H1 (cell line): ENCODE results near the gene SRSF7. TPM values are rescaled to one million over a fixed set of nuclear protein-coding genes. Genes with fewer than 3 reads are reported as not detected.

Experiments
- CTCF ChIA-PET: fragments of 300-600 bp; sonication (Branson Sonifier 250); formaldehyde crosslinking; loops from one replicate; lab custom pipeline; 2021; ENCODE audit not compliant: partially characterized antibody; lab: Charles Lee
- POLR2A ChIA-PET: fragments of 300-600 bp; sonication (Branson Sonifier 250); formaldehyde crosslinking; loops from one replicate; lab custom pipeline; 2021; ENCODE audit warnings: inconsistent platforms; ENCODE audit not compliant: partially characterized antibody; lab: Charles Lee
- DNase-seq, 2 experiments: peaks; one replicate each; pipeline versions ENCODE4 v3.0.0 to v3.0.0-alpha.2; 2010 to 2022; ENCODE audit warnings: low spot score in 2 of 2, low read depth in 1 of 2, mixed read lengths in 1 of 2
- FAIRE-seq: peaks from 2 replicates; lab custom pipeline; 2011; peaks lifted over from hg19 to GRCh38; lab: Jason Lieb, UNC
- H2AFZ ChIP-seq: 2 replicates; pipeline ENCODE4 v1.8.1; 2012; ENCODE audit warnings: low read length, inconsistent platforms
- H2AK5ac ChIP-seq: 2 replicates; pipeline ENCODE4 v1.6.1; 2013; ENCODE audit warnings: low read depth, low read length
- H2BK120ac ChIP-seq: replicated peaks from 2 replicates; pipeline ENCODE3; 2013; ENCODE audit warnings: low read depth, low read length, inconsistent platforms
- H2BK12ac ChIP-seq: 2 replicates; pipeline ENCODE4 v1.6.1; 2013; ENCODE audit warnings: low read depth, low read length
- H2BK15ac ChIP-seq: 2 replicates; pipeline ENCODE4 v1.6.1; 2013; ENCODE audit warnings: low read length
- H2BK20ac ChIP-seq: 2 replicates; pipeline ENCODE4 v1.6.1; 2013; ENCODE audit warnings: low read length
- H2BK5ac ChIP-seq: 2 replicates; pipeline ENCODE4 v1.6.1; 2013; ENCODE audit warnings: low read depth, low read length
- H3K14ac ChIP-seq: 2 replicates; pipeline ENCODE4 v1.6.1; 2013; ENCODE audit warnings: inconsistent platforms; ENCODE audit not compliant: insufficient read length
- H3K18ac ChIP-seq: 2 replicates; pipeline ENCODE4 v1.6.1; 2013; ENCODE audit warnings: low read length; ENCODE audit errors: extremely low read depth
- H3K23ac ChIP-seq: 2 replicates; pipeline ENCODE4 v1.6.1; 2013; ENCODE audit warnings: inconsistent platforms; ENCODE audit not compliant: insufficient read length
- H3K23me2 ChIP-seq: 2 replicates; pipeline ENCODE4 v1.6.1; 2013; ENCODE audit warnings: low read depth, low read length
- H3K27ac ChIP-seq: 2 replicates; pipeline ENCODE4 v1.6.1; 2011; ENCODE audit warnings: low read depth, low read length, inconsistent platforms
- H3K27me3 ChIP-seq, 4 experiments: replicated peaks in 1 of 4; 1 replicate in 1 of 4; 2 replicates in 3 of 4; pipeline versions ENCODE4 v1.6.1 to v1.8.1; 2011 to 2013; ENCODE audit warnings: low read length in 3 of 4, mild to moderate bottlenecking in 3 of 4, inconsistent platforms in 2 of 4, mixed read lengths in 2 of 4, moderate library complexity in 1 of 4; ENCODE audit not compliant: control insufficient read depth in 3 of 4, insufficient read depth in 3 of 4; ENCODE audit errors: extremely low read depth in 1 of 4
- H3K36me3 ChIP-seq, 4 experiments: 2 replicates each; pipeline versions ENCODE4 v1.6.1 to v1.8.1; 2011 to 2013; ENCODE audit warnings: mild to moderate bottlenecking in 4 of 4, low read length in 3 of 4, moderate library complexity in 2 of 4, control low read depth in 1 of 4, inconsistent platforms in 1 of 4; ENCODE audit not compliant: insufficient read depth in 4 of 4, control insufficient read depth in 2 of 4
- H3K4ac ChIP-seq: replicated peaks from 2 replicates; pipeline ENCODE3; 2013; ENCODE audit warnings: low read length, low read depth, mixed read lengths, inconsistent platforms; ENCODE audit not compliant: insufficient read length
- H3K4me1 ChIP-seq, 4 experiments: replicated peaks in 1 of 4; 1 replicate in 1 of 4; 2 replicates in 3 of 4; pipeline versions ENCODE4 v1.6.1 to v1.8.1; 2011 to 2013; ENCODE audit warnings: low read length in 3 of 4, inconsistent platforms in 2 of 4, mixed read lengths in 1 of 4; ENCODE audit not compliant: insufficient read depth in 4 of 4, control insufficient read depth in 3 of 4
- H3K4me2 ChIP-seq, 2 experiments: 2 replicates each; pipeline versions ENCODE4 v1.6.1 to v1.8.1; 2011 to 2013; ENCODE audit warnings: low read depth in 2 of 2, low read length in 2 of 2, control low read depth in 1 of 2, inconsistent platforms in 1 of 2, mild to moderate bottlenecking in 1 of 2; ENCODE audit not compliant: insufficient read depth in 1 of 2
- H3K4me3 ChIP-seq, 4 experiments: fragments of 200-600, 300-600 bp in 1 of 4; sonication (generic), shearing (Covaris generic), sonication (Bioruptor Twin) in 1 of 4; 2 replicates each; pipeline versions ENCODE4 v1.5.1 to v1.8.1; 2011 to 2016; ENCODE audit warnings: low read length in 4 of 4, low read depth in 3 of 4, control low read depth in 2 of 4, inconsistent platforms in 2 of 4, mild to moderate bottlenecking in 2 of 4, mixed read lengths in 1 of 4, moderate library complexity in 1 of 4; ENCODE audit not compliant: insufficient read depth in 2 of 4; ENCODE audit errors: extremely low read depth in 1 of 4
- H3K56ac ChIP-seq: replicated peaks from 2 replicates; pipeline ENCODE3; 2013; ENCODE audit warnings: low read depth, mild to moderate bottlenecking, mixed read lengths, low read length, inconsistent platforms; ENCODE audit not compliant: insufficient read length
- H3K79me1 ChIP-seq: 2 replicates; pipeline ENCODE4 v1.6.1; 2013; ENCODE audit warnings: low read depth, low read length, control low read depth
- H3K79me2 ChIP-seq, 2 experiments: 2 replicates each; pipeline versions ENCODE4 v1.6.1 to v1.8.1; 2012 to 2013; ENCODE audit warnings: low read length in 2 of 2, mild to moderate bottlenecking in 2 of 2, inconsistent platforms in 1 of 2; ENCODE audit not compliant: insufficient read depth in 2 of 2, control insufficient read depth in 1 of 2
- H3K9ac ChIP-seq, 4 experiments: replicated peaks in 1 of 4; 1 replicate in 1 of 4; 2 replicates in 3 of 4; pipeline versions ENCODE4 v1.6.1 to v1.8.1; 2011 to 2013; ENCODE audit warnings: low read depth in 3 of 4, low read length in 3 of 4, control low read depth in 2 of 4, mild to moderate bottlenecking in 2 of 4, moderate library complexity in 2 of 4, inconsistent platforms in 1 of 4; ENCODE audit errors: extremely low read depth in 1 of 4
- H3K9me3 ChIP-seq, 2 experiments: 2 replicates each; pipeline versions ENCODE4 v1.6.1 to v1.8.1; 2012 to 2013; ENCODE audit warnings: mild to moderate bottlenecking in 2 of 2, moderate library complexity in 2 of 2, control low read depth in 1 of 2, inconsistent platforms in 1 of 2, low read depth in 1 of 2, low read length in 1 of 2, mixed read lengths in 1 of 2; ENCODE audit not compliant: insufficient read depth in 2 of 2
- H4K20me1 ChIP-seq, 2 experiments: replicated peaks in 1 of 2; 2 replicates each; pipeline versions ENCODE3 to v1.8.1; 2011 to 2013; ENCODE audit warnings: inconsistent platforms in 2 of 2, low read length in 2 of 2, mild to moderate bottlenecking in 1 of 2; ENCODE audit not compliant: insufficient read depth in 2 of 2, control insufficient read depth in 1 of 2
- H4K5ac ChIP-seq: 2 replicates; pipeline ENCODE4 v1.6.1; 2013; ENCODE audit warnings: low read length, low read depth, mixed read lengths, inconsistent platforms; ENCODE audit not compliant: insufficient read length
- H4K8ac ChIP-seq: 2 replicates; pipeline ENCODE4 v1.8.0; 2013; ENCODE audit warnings: mild to moderate bottlenecking, moderate library complexity, low read length, inconsistent platforms; ENCODE audit not compliant: insufficient read depth; ENCODE audit errors: extremely low read depth
- H4K91ac ChIP-seq: replicated peaks from 2 replicates; pipeline ENCODE3; 2013; ENCODE audit warnings: low read length, mixed read lengths, inconsistent platforms; ENCODE audit not compliant: insufficient read length
- CBX5 ChIP-seq: fragments of 300-800, 300-1000 bp; sonication (generic); IDR thresholded peaks from 2 replicates; pipeline ENCODE4 v1.7.1; 2016; ENCODE audit warnings: antibody characterized with exemption, low read length, low read depth
- SAP30 ChIP-seq: fragments of 300-600 bp; sonication (generic); IDR thresholded peaks from 2 replicates; pipeline ENCODE4 v1.7.1; 2012; ENCODE audit warnings: low read length, moderate library complexity, mild to moderate bottlenecking, inconsistent platforms; ENCODE audit not compliant: insufficient read depth, insufficient replicate concordance
- WGBS, 2 experiments: shearing (Covaris generic) in 1 of 2; methylation state at CpG; one replicate each; pipeline versions ENCODE4 v1.1.6 to v1.1.7; 2013 to 2015; ENCODE audit warnings: low lambda C conversion rate in 2 of 2, mixed read lengths in 2 of 2, inconsistent platforms in 1 of 2, low coverage in 1 of 2, missing lambda C conversion rate in 1 of 2; ENCODE audit not compliant: insufficient replicate concordance in 2 of 2, insufficient coverage in 1 of 2, insufficient read length in 1 of 2; ENCODE audit errors: extremely low coverage in 1 of 2, missing lambda C conversion rate in 1 of 2; 5-methylcytosine and 5-hydroxymethylcytosine counted together
- polyA plus RNA-seq, 7 experiments: library from polyadenylated mRNA; depleted of rRNA in 3 of 7; stranded (reverse) in 5 of 7; unstranded in 2 of 7; fragments of >200 nt in 5 of 7; fragments of 200-250 nt in 2 of 7; gene quantifications; 1 replicate in 5 of 7; 2 replicates in 1 of 7; 4 replicates in 1 of 7; pipeline versions ENCODE4 v1.2.1 to v1.2.3, GENCODE V29; 2011 to 2013; ENCODE audit warnings: missing spikeins in 2 of 7, mixed read lengths in 2 of 7
- total RNA-seq: library from RNA; stranded (reverse); fragmentation: NEBNext Ultra II Directional; extraction: Animal tissue kit (Norgen Biotek cat#: 25700); gene quantifications from 2 replicates; pipeline ENCODE4 v1.2.1, GENCODE V29; 2021
- TF ChIP-seq, protein P1 (sequence below): IDR thresholded peaks from 2 replicates; pipeline ENCODE4 v1.6.1; 2012; ENCODE audit warnings: inconsistent platforms

The SRSF7 gene
- total and polyA plus RNA-seq, 2 of the 8 experiments (the other 6 are each of a cell fraction or from before 2014, with no cell fraction given) = 370 to 415 TPM

DNA sequence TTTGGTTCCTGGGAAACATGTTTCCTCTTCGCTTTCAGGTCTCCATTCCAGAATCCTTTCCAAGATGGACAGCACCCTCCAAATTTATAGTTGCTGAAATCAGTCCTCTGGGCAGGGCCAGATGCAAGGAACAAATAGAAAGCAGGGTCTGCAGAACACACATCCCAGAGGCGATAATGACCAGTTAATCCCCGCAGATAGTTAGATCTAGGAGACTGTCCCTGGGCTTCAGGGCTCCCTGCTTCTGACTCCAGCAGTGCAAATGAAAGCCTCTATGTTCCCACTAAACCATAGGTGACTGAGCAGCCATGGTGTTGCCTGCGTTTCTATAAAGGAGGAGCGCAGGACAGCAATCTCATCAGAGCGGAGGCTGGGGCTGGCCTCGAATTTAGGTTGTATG, 38.7 kb downstream of the SRSF7 start:
- Histone ChIP-seq H3K36me3 (no peaks in the 10 kb centered on the region; a peak in 1 of 8 replicates), H3K79me1 (no peaks in the 10 kb centered on the region), H2BK15ac (no peak overlapping the region), H2BK20ac (no peak overlapping the region), H3K4me1 (peaks cover 0 to 7% (median 3%) of the 10 kb centered on the region in 4 experiments; a peak in 3 of 7 replicates), H3K9me3 (0 out of 4 replicates have a peak, but pooled peaks cover 0 to 3% of the 10 kb centered on the region in 2 experiments), H2BK5ac (no peak overlapping the region), H3K56ac (no peak overlapping the region), H2BK12ac (no peak overlapping the region), H3K23ac (no peak overlapping the region), H3K4me2 (no peak overlapping the region), H3K27me3 (no peaks in the 10 kb centered on the region), H3K27ac (no peak overlapping the region), H4K91ac (no peak overlapping the region), H3K4me3 (no peak overlapping the region), H3K14ac (no peak overlapping the region), H3K9ac (no peak overlapping the region), H2BK120ac (no peak overlapping the region), H3K18ac (no peak overlapping the region), H3K23me2 (peaks cover 3% of the 10 kb centered on the region; the same call in 1 of the 2 replicates), H3K4ac (no peak overlapping the region), H3K79me2 (no peaks in the 10 kb centered on the region), H2AFZ (no peak overlapping the region), H4K20me1 (peaks cover 0 to 1% of the 10 kb centered on the region in 2 experiments), H4K5ac (no peak overlapping the region), H4K8ac (no peak overlapping the region), H2AK5ac (no peak overlapping the region)
- CTCF ChIA-PET = interaction anchor here (1.7 to 1.9 kb wide), 2 partner anchors 109 to 131 kb away, joined by 4 to 8 read pairs; no protein-coding TSS in a partner anchor
- FAIRE-seq = no peak
- DNase-seq = no peak
- WGBS, 2 experiments = 96% methylated on average over 7 of the region's 7 CpGs; no CpG with 5 or more reads in 1 of the 2 experiments
- POLR2A ChIA-PET = no interaction called here
- no peak for TF ChIP-seq SAP30
- TF ChIP-seq, protein P1, sequence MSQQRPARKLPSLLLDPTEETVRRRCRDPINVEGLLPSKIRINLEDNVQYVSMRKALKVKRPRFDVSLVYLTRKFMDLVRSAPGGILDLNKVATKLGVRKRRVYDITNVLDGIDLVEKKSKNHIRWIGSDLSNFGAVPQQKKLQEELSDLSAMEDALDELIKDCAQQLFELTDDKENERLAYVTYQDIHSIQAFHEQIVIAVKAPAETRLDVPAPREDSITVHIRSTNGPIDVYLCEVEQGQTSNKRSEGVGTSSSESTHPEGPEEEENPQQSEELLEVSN = no peak
- no peak for TF ChIP-seq CBX5
